NB4 (cell line): ENCODE results near the gene ADRM1.

Experiments
- DNase-seq: peaks from one replicate; pipeline ENCODE4 v3.0.0; 2010; ENCODE audit warnings: low read depth
- H3K4me3 ChIP-seq: one replicate; pipeline ENCODE4 v1.5.1; 2011; ENCODE audit warnings: mild to moderate bottlenecking, low read depth, low read length, moderate library complexity
- CTCF ChIP-seq: IDR thresholded peaks from one replicate; pipeline ENCODE4 v1.5.1; 2012; ENCODE audit warnings: low read depth, low read length
- MAX ChIP-seq: IDR thresholded peaks from 2 replicates; pipeline ENCODE4 v1.6.1; 2011; ENCODE audit warnings: low read depth, low read length
- MYC ChIP-seq: IDR thresholded peaks from 2 replicates; pipeline ENCODE4 v1.6.1; 2011; ENCODE audit warnings: low read depth, low read length
- POLR2A ChIP-seq: IDR thresholded peaks from 2 replicates; pipeline ENCODE4 v1.6.1; 2011; ENCODE audit warnings: mild to moderate bottlenecking; ENCODE audit not compliant: insufficient read length; ENCODE audit errors: extremely low read depth

ADRM1 gene

GRCh38 chr20:62304331-62305148 is 1.7 kb downstream of the ADRM1 start:
- TF ChIP-seq MAX: no peak
- peak overlapping the region; percentile 96 for H3K4me3 ChIP-seq
- DNase-seq: no peak

GRCh38 chr20:62305149-62305764 is 2.5 kb downstream of the ADRM1 start:
- peak overlapping the region; percentile 96 for H3K4me3 ChIP-seq
- TF ChIP-seq MAX (0 out of 2 replicates have a peak, but pooled peaks have one; percentile 35), POLR2A (no peak)
- DNase-seq: no peak

- no peak for DNase-seq
- no peak overlapping the region for H3K4me3 ChIP-seq
- TF ChIP-seq POLR2A (no peak), CTCF (no peak), MAX (no peak), MYC (no peak)
Measured at GRCh38 chr20:62305765-62306413, 3.1 kb downstream of the ADRM1 start.

GRCh38 chr20:62306414-62307187 is 3.8 kb downstream of the ADRM1 start:
- no peak overlapping the region for H3K4me3 ChIP-seq
- no peak for DNase-seq
- TF ChIP-seq MYC (no peak), POLR2A (no peak), CTCF (no peak), MAX (no peak)

GRCh38 chr20:62307226-62308101 is 4.7 kb downstream of the ADRM1 start:
- H3K4me3 ChIP-seq: no peak overlapping the region
- TF ChIP-seq MAX (no peak), CTCF (no peak), MYC (no peak), POLR2A (no peak)
- DNase-seq: no peak

GRCh38 chr20:62308102-62308822 is 5.5 kb downstream of the ADRM1 start:
- TF ChIP-seq MAX (no peak), POLR2A (no peak), CTCF (no peak), MYC (no peak)
- no peak for DNase-seq
- no peak overlapping the region for H3K4me3 ChIP-seq
